Prostate gland (tissue), 2 donors: ENCODE measurements around the gene GAL3ST3. TPM values are rescaled to one million over a fixed set of nuclear protein-coding genes. Genes with fewer than 3 reads are reported as not detected.

Source experiments
- DNase-seq: peaks from one replicate; pipeline ENCODE4 v3.0.0-alpha.2; 2019; ENCODE audit warnings: low spot score
- H3K27ac ChIP-seq, 2 donors: fragments of 200-600 bp; sonication (generic); 2 replicates each; pipeline ENCODE4 v1.5.1; 2017 to 2019
- H3K27me3 ChIP-seq: fragments of 200-600 bp; sonication (generic); replicated peaks from 2 replicates; pipeline ENCODE4 v1.5.1; 2019; ENCODE audit not compliant: insufficient read depth
- H3K36me3 ChIP-seq, 2 donors: fragments of 200-600 bp; sonication (generic); 1 replicate in 1 of 2; 2 replicates in 1 of 2; pipeline versions ENCODE4 v1.5.1 to v1.8.1; 2017 to 2019
- H3K4me1 ChIP-seq: fragments of 200-600 bp; sonication (generic); replicated peaks from 2 replicates; pipeline ENCODE4 v1.5.1; 2019
- H3K4me3 ChIP-seq, 2 donors: fragments of 200-600 bp; sonication (generic); 2 replicates each; pipeline ENCODE4 v1.5.1; 2017 to 2019
- H3K9me3 ChIP-seq: fragments of 200-600 bp; sonication (generic); 2 replicates; pipeline ENCODE4 v1.5.1; 2017
- POLR2A ChIP-seq: fragments of 450-650 bp; IDR thresholded peaks from one replicate; pipeline ENCODE4 v1.6.1; 2016; ENCODE audit warnings: antibody characterized with exemption, mild to moderate bottlenecking
- POLR2AphosphoS5 ChIP-seq: sonication (generic); formaldehyde crosslinking; IDR thresholded peaks from one replicate; pipeline ENCODE4 v1.6.1; 2017; ENCODE audit warnings: antibody characterized with exemption
- WGBS: methylation state at CpG from one replicate; pipeline ENCODE4 v1.1.5; 2018; 5-methylcytosine and 5-hydroxymethylcytosine counted together
- intact Hi-C: fragments of 100-400 bp; cut with DNase I; formaldehyde crosslinking; loops from one replicate; pipeline ENCODE4 v1.14.2; 2022
- total RNA-seq, 2 donors: library from RNA; depleted of rRNA; stranded (reverse); fragments of >200 nt; gene quantifications; one replicate each; pipeline ENCODE4 v1.1.0, GENCODE V29; 2016
- TF ChIP-seq, protein P1 (sequence below), 4 experiments: fragments of 200-600 bp in 2 of 4; fragments of 450-650 bp in 2 of 4; sonication (generic) in 2 of 4; IDR thresholded peaks; 1 replicate in 3 of 4; 2 replicates in 1 of 4; pipeline ENCODE4 v1.5.1; 2016 to 2019; ENCODE audit warnings: antibody characterized with exemption in 4 of 4, mild to moderate bottlenecking in 2 of 4, moderate library complexity in 2 of 4

Gene GAL3ST3
- total RNA-seq, 2 donors from 2014 or later, result 2.3 to 4.3 TPM

GRCh38 chr11:66015936-66016792, 32.8 kb downstream of the GAL3ST3 start:
- TF ChIP-seq, protein P1, sequence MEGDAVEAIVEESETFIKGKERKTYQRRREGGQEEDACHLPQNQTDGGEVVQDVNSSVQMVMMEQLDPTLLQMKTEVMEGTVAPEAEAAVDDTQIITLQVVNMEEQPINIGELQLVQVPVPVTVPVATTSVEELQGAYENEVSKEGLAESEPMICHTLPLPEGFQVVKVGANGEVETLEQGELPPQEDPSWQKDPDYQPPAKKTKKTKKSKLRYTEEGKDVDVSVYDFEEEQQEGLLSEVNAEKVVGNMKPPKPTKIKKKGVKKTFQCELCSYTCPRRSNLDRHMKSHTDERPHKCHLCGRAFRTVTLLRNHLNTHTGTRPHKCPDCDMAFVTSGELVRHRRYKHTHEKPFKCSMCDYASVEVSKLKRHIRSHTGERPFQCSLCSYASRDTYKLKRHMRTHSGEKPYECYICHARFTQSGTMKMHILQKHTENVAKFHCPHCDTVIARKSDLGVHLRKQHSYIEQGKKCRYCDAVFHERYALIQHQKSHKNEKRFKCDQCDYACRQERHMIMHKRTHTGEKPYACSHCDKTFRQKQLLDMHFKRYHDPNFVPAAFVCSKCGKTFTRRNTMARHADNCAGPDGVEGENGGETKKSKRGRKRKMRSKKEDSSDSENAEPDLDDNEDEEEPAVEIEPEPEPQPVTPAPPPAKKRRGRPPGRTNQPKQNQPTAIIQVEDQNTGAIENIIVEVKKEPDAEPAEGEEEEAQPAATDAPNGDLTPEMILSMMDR (IDR thresholded peaks at IDR 0.05), result no peak
- TF ChIP-seq POLR2A (no peak), POLR2AphosphoS5 (no peak)
- intact Hi-C loops, result no loop called here
- peaks cover 2% of the 10 kb centered on the region for H3K27me3 ChIP-seq

DNA sequence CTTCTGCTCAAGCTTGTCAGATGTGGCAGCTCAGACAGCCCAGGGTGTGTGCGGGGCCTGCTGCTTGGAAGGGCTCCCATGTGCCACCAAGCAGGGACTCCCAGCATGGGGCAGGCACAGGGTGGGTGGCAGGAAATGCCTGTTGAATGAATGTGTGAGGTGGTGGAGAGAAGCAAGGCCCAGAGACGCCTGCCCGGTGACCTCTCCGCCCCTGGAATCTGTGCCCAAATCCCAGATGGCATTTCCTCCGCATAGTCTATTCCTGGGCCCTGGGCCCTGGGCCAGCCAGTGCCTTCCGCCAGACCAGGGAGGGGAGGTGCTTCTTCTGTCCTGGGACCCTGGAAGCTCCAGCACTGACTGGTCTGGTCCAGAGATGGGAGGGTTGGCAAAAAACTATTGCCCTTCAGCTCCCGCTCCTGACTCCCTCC, 33.5 kb downstream of the GAL3ST3 start:
- WGBS, result 81% methylated on average over 7 of the region's 7 CpGs
- no peaks in the 10 kb centered on the region for H3K4me1 ChIP-seq
- no peak for DNase-seq
- no peaks in the 10 kb centered on the region for H3K36me3 ChIP-seq
- H3K27ac ChIP-seq, result no peak overlapping the region
- intact Hi-C loops, result no loop called here
- TF ChIP-seq POLR2A (no peak), POLR2AphosphoS5 (no peak)
- TF ChIP-seq, protein P1 (IDR thresholded peaks at IDR 0.05), result no peak
- no peaks in the 10 kb centered on the region for H3K9me3 ChIP-seq
- H3K4me3 ChIP-seq, result no peak overlapping the region
- peaks cover 2% of the 10 kb centered on the region for H3K27me3 ChIP-seq

More at GRCh38 chr11:66015936-66016792, 32.8 kb downstream of the GAL3ST3 start:
- H3K9me3 ChIP-seq, result no peaks in the 10 kb centered on the region
- H3K4me3 ChIP-seq, result no peak overlapping the region
- H3K27ac ChIP-seq, result no peak overlapping the region
- WGBS, result 81% methylated on average over 18 of the region's 18 CpGs
- no peaks in the 10 kb centered on the region for H3K36me3 ChIP-seq
- H3K4me1 ChIP-seq, result no peaks in the 10 kb centered on the region
- no peak for DNase-seq

GRCh38 chr11:66014804-66015453, 34.0 kb downstream of the GAL3ST3 start:
- Histone ChIP-seq H3K4me3 (no peak overlapping the region), H3K9me3 (no peaks in the 10 kb centered on the region), H3K27ac (no peak overlapping the region), H3K27me3 (peaks cover 2% of the 10 kb centered on the region), H3K4me1 (no peaks in the 10 kb centered on the region), H3K36me3 (no peaks in the 10 kb centered on the region)
- WGBS, result 88% methylated on average over 6 of the region's 6 CpGs
- intact Hi-C loops, result no loop called here
- no peak for TF ChIP-seq POLR2AphosphoS5
- TF ChIP-seq, protein P1 (IDR thresholded peaks at IDR 0.05), result no peak
- no peak for TF ChIP-seq POLR2A
- DNase-seq, result no peak

DNA sequence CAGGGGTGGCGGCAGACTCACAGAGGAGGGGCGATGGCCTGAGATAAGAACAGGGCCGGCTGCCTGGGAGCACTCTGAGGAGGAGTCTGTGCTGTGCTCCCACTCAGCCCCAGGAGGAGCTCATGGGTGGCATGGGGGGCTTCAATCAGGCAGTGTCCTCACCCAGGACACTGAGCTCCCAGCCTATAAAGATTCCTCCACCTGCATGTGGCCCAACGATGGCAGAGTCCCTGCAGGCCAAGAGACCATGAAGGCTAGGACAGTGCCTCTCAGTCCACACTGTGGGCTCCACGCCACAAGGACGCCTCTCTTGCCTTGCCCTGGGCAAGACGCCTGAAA, 35.2 kb downstream of the GAL3ST3 start:
- WGBS, result 66% methylated on average over 7 of the region's 7 CpGs
- Histone ChIP-seq H3K4me3 (no peak overlapping the region), H3K27ac (no peak overlapping the region), H3K36me3 (no peaks in the 10 kb centered on the region), H3K27me3 (peaks cover 2% of the 10 kb centered on the region), H3K4me1 (no peaks in the 10 kb centered on the region), H3K9me3 (no peaks in the 10 kb centered on the region)
- intact Hi-C loops, result no loop called here
- TF ChIP-seq, protein P1 (IDR thresholded peaks at IDR 0.05), result no peak
- TF ChIP-seq POLR2AphosphoS5, result no peak
- TF ChIP-seq POLR2A, result no peak
- DNase-seq, result no peak
